Calu3 (cell line): ENCODE measurements around the gene IGF2BP2. TPM values are rescaled to one million over a fixed set of nuclear protein-coding genes. Genes with fewer than 3 reads are reported as not detected.
"Not testable (repeated sequence)": the region's sequence is repeated elsewhere in the genome, so short reads cannot be mapped to it uniquely, and the experiment has no call there.

Source experiments
- BruUV-seq: library from RNA; stranded (reverse); fragments of 400-500 nt; replicated peaks from 2 replicates; lab custom pipeline; 2021; lab: Mats Ljungman, UMichigan
- CTCF ChIA-PET: fragments of 300-600 bp; sonication (Branson Sonifier 250); formaldehyde crosslinking; loops from one replicate; lab custom pipeline; 2022; ENCODE audit warnings: antibody characterized with exemption; lab: Charles Lee
- DNase-seq: peaks from one replicate; pipeline ENCODE4 v3.0.0; 2022
- H3K27ac Mint-ChIP-seq: one replicate; pipeline ENCODE4 v1.8.0; 2022; ENCODE audit warnings: mixed read lengths; ENCODE audit not compliant: unreplicated experiment
- H3K27me3 Mint-ChIP-seq: one replicate; pipeline ENCODE4 v1.8.0; 2022; ENCODE audit warnings: mixed read lengths; ENCODE audit not compliant: unreplicated experiment
- H3K36me3 Mint-ChIP-seq: one replicate; pipeline ENCODE4 v1.8.0; 2022; ENCODE audit warnings: mild to moderate bottlenecking, moderate library complexity, mixed read lengths; ENCODE audit not compliant: insufficient read depth, unreplicated experiment
- H3K4me1 Mint-ChIP-seq: one replicate; pipeline ENCODE4 v1.8.0; 2022; ENCODE audit warnings: mild to moderate bottlenecking, low read depth, mixed read lengths; ENCODE audit not compliant: unreplicated experiment
- H3K4me3 Mint-ChIP-seq: one replicate; pipeline ENCODE4 v1.8.0; 2022; ENCODE audit warnings: mild to moderate bottlenecking, low read depth, moderate library complexity, mixed read lengths; ENCODE audit not compliant: unreplicated experiment
- H3K9me3 Mint-ChIP-seq: one replicate; pipeline ENCODE4 v1.8.0; 2022; ENCODE audit warnings: low read depth, mixed read lengths; ENCODE audit not compliant: unreplicated experiment
- CTCF ChIP-seq: fragments of 200-600 bp; IDR thresholded peaks from one replicate; pipeline ENCODE4 v1.8.0; 2022; ENCODE audit warnings: antibody characterized with exemption; ENCODE audit not compliant: unreplicated experiment
- intact Hi-C: fragments of 100-400 bp; cut with micrococcal nuclease; formaldehyde crosslinking; loops from one replicate; pipeline ENCODE4 v1.10.0; 2022; ENCODE audit not compliant: unreplicated experiment
- total RNA-seq: library from RNA; stranded (reverse); gene quantifications from 2 replicates; pipeline ENCODE4 v1.2.3, GENCODE V29; 2022

The IGF2BP2 gene
- total RNA-seq, 1 experiment from 2014 or later, result 156 TPM

GRCh38 chr3:185768578-185768982 lies 56.3 kb downstream of the IGF2BP2 start:
- H3K4me3 Mint-ChIP-seq, H3K27ac Mint-ChIP-seq, H3K36me3 Mint-ChIP-seq, BruUV-seq, H3K27me3 Mint-ChIP-seq, H3K9me3 Mint-ChIP-seq: not testable (repeated sequence)
- CTCF ChIA-PET, result interaction anchor here (0.5 to 1.9 kb wide), 30 partner anchors 9 to 231 kb away, joined by 3 to 30 read pairs (median 4); partner anchors contain the start of gene TRA2B
- peaks cover 67% of the 10 kb centered on the region for H3K4me1 Mint-ChIP-seq
- peak; percentile 81 for DNase-seq
- intact Hi-C loops, result loop anchor here (1.0 to 5.0 kb wide), 4 partner anchors 34 to 106 kb away; no protein-coding TSS in a partner anchor
- TF ChIP-seq CTCF, result peak; percentile 90

- peak overlapping the region; percentile 49 for H3K4me3 Mint-ChIP-seq
- H3K4me1 Mint-ChIP-seq, result peaks cover 70% of the 10 kb centered on the region
- CTCF ChIA-PET, result interaction anchor here (1.1 to 1.8 kb wide), 6 partner anchors 10 to 107 kb away, joined by 3 to 14 read pairs (median 5); no protein-coding TSS in a partner anchor
- BruUV-seq, result no TSS peak
- peak overlapping the region; percentile 8 for H3K27ac Mint-ChIP-seq
- DNase-seq, result peak; percentile 30
- H3K9me3 Mint-ChIP-seq, result no peaks in the 10 kb centered on the region
- peaks cover 7% of the 10 kb centered on the region for H3K36me3 Mint-ChIP-seq
- no peak for TF ChIP-seq CTCF
- no peaks in the 10 kb centered on the region for H3K27me3 Mint-ChIP-seq
- intact Hi-C loops, result loop anchor here (5.0 kb wide), 1 partner anchor 105 kb away; no protein-coding TSS in a partner anchor
Measured at GRCh38 chr3:185767002-185767688, 57.7 kb downstream of the IGF2BP2 start.

GRCh38 chr3:185766329-185767001 lies 58.4 kb downstream of the IGF2BP2 start:
- no TSS peak for BruUV-seq
- H3K36me3 Mint-ChIP-seq, result peaks cover 7% of the 10 kb centered on the region
- intact Hi-C loops, result loop anchor here (5.0 kb wide), 1 partner anchor 104 kb away; no protein-coding TSS in a partner anchor

More at GRCh38 chr3:185766329-185767001, 58.4 kb downstream of the IGF2BP2 start:
- H3K9me3 Mint-ChIP-seq, result no peaks in the 10 kb centered on the region
- no peak for DNase-seq
- CTCF ChIA-PET, result interaction anchor here (0.8 to 1.8 kb wide), 7 partner anchors 11 to 106 kb away, joined by 3 to 14 read pairs (median 4); no protein-coding TSS in a partner anchor
- H3K27ac Mint-ChIP-seq, result peak overlapping the region; percentile 8
- no peaks in the 10 kb centered on the region for H3K27me3 Mint-ChIP-seq
- peaks cover 77% of the 10 kb centered on the region for H3K4me1 Mint-ChIP-seq
- no peak for TF ChIP-seq CTCF
- peak overlapping the region; percentile 49 for H3K4me3 Mint-ChIP-seq
